ENCODE measurements around the gene RIMBP2. TPM values are rescaled to one million over a fixed set of nuclear protein-coding genes. Genes with fewer than 3 reads are reported as not detected.

The RIMBP2 gene
- polyA plus RNA-seq, 1 of the 3 experiments (the other 2 are of a cell fraction) = 0.90 TPM

DNA sequence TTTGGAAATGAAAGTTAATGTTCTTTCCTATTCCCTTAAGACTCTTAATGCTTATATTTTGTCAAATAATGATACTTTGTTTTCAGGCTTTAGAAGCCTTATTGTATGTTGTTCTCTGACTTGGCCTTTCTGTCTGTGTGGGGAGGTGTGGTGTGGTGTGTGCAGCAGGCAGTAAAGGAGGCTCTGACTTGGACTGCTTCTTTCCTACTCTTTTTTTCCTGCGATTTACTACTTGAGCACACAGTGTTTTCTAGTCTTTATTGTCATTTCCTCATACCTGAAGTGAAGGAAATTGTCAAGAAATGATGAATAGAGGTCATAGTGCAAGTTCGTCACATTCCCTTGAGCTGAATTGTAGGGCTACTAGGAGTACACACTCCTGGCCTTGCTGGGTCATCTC is 351.5 kb downstream of the RIMBP2 start (continued):
- TF ChIP-seq, protein P1, sequence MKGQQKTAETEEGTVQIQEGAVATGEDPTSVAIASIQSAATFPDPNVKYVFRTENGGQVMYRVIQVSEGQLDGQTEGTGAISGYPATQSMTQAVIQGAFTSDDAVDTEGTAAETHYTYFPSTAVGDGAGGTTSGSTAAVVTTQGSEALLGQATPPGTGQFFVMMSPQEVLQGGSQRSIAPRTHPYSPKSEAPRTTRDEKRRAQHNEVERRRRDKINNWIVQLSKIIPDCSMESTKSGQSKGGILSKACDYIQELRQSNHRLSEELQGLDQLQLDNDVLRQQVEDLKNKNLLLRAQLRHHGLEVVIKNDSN (IDR thresholded peaks at IDR 0.05; ENCODE audit: borderline replicate concordance, low read depth) = no peak
- TF ChIP-seq EZH2phosphoT487 (IDR thresholded peaks at IDR 0.05; ENCODE audit: borderline replicate concordance, low read depth) = no peak

DNA sequence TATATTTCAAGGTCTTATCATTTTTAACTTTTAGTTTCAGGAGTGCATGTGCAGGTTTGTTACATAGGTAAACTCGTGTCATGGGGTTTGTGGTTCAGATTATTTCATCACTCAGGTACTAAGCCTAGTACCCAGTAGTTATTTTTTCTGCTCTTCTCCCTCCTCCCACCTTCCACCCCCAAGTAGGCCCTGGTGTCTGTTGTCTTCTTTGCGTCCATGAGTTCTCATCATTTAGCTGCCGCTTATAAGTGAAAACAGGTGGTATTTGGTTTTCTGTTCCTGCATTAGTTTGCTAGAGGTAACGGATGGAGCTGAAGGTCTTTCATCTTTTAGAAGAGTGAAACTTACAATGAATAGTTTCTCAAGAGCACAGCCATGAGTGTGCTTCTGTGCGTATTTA is 354.0 kb downstream of the RIMBP2 start:
- Histone ChIP-seq H3K9me3 (no peaks in the 10 kb centered on the region), H4K20me1 (ENCODE audit: insufficient read depth) (no peaks in the 10 kb centered on the region), H3K4me2 (no peak overlapping the region), H3K9me2 (no peaks in the 10 kb centered on the region), H3K27me3 (ENCODE audit: insufficient read depth) (no peaks in the 10 kb centered on the region), H3K27ac (ENCODE audit: low read depth in 2 of 2, low read length in 1 of 2) (no peak overlapping the region), H3K9ac (no peak overlapping the region), H3K4me3 (ENCODE audit: low read depth in 2 of 2, low read length in 1 of 2) (no peak overlapping the region), H2AFZ (ENCODE audit: low read depth) (no peak overlapping the region), H3K36me3 (replicated peaks in 1 of 2; ENCODE audit: control insufficient read depth in 1 of 2, insufficient read depth in 2 of 2, low read length in 1 of 2) (no peaks in the 10 kb centered on the region), H3F3A (replicated peaks; ENCODE audit: insufficient read depth) (no peaks in the 10 kb centered on the region), H3K79me2 (ENCODE audit: insufficient read depth) (no peaks in the 10 kb centered on the region), H3K4me1 (ENCODE audit: control insufficient read depth in 1 of 2, insufficient read depth in 2 of 2, low read depth in 1 of 2, low read length in 1 of 2) (peaks cover 0 to 4% of the 10 kb centered on the region in 2 experiments; a peak in 1 of 4 replicates)
- ChIA-PET POLR2A (no interaction called here), CTCF (interaction anchor here (1.4 to 1.5 kb wide), 2 partner anchors 10 to 12 kb away, joined by 4 read pairs; no protein-coding TSS in a partner anchor)
- TF ChIP-seq NFIC (IDR thresholded peaks at IDR 0.05; ENCODE audit: borderline replicate concordance) (no peak), SIN3A (IDR thresholded peaks at IDR 0.05; ENCODE audit: borderline replicate concordance, low read depth, low read length) (no peak)
- 53% methylated on average over 5 of the region's 5 CpGs for WGBS (ENCODE audit: low lambda C conversion rate)
- DNase-seq = no peak

DNA sequence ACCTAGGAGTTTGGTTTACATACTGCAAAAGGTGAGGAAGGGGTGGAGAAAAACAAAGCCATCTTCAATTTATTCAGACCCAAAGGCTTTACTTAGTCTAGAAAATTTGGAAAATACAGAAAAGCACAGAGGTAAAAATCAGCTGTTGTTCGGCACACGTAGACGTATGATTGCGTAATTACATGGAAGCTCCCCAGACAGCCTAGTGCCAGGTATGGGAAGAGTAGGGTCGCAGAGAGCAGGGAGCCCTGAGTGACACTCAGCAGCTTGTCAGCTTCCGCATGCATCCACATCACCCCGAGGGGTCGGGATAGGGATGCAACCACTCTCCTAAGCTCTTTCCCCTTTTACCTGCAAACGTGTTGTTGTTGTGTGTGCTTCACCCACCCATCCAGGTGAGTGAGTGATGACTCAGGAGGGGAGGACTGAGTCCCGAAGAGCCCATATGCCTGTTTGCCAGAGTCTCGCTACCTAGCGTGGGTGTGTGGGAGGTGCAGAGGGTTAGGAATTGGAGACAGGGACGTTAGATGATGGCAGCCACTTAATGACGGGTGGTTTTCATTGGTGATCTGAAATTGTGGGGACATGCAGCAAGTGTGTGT is 358.3 kb downstream of the RIMBP2 start:
- no peak overlapping the region for H3K27ac ChIP-seq (ENCODE audit: low read depth in 2 of 2, low read length in 1 of 2)
- no peaks in the 10 kb centered on the region for H3K9me3 ChIP-seq
- no peak for DNase-seq
- ChIA-PET CTCF (interaction anchor here (0.9 to 1.2 kb wide), 3 partner anchors 22 to 316 kb away, joined by 3 to 4 read pairs (median 4); no protein-coding TSS in a partner anchor), POLR2A (no interaction called here)
- no peaks in the 10 kb centered on the region for H3K9me2 ChIP-seq
- no peak overlapping the region for H3K4me2 ChIP-seq
- H3K4me3 ChIP-seq (ENCODE audit: low read depth in 2 of 2, low read length in 1 of 2) = no peak overlapping the region
- H4K20me1 ChIP-seq (ENCODE audit: insufficient read depth) = no peaks in the 10 kb centered on the region
- no peak overlapping the region for H3K9ac ChIP-seq
- no peaks in the 10 kb centered on the region for H3K36me3 ChIP-seq (replicated peaks in 1 of 2; ENCODE audit: control insufficient read depth in 1 of 2, insufficient read depth in 2 of 2, low read length in 1 of 2)
- no peaks in the 10 kb centered on the region for H3K27me3 ChIP-seq (ENCODE audit: insufficient read depth)
- WGBS (ENCODE audit: low lambda C conversion rate) = 48% methylated on average over 14 of the region's 14 CpGs
- no peaks in the 10 kb centered on the region for H3F3A ChIP-seq (replicated peaks; ENCODE audit: insufficient read depth)
- H3K79me2 ChIP-seq (ENCODE audit: insufficient read depth) = no peaks in the 10 kb centered on the region
- TF ChIP-seq JUND (IDR thresholded peaks at IDR 0.05) = no peak
- no peak for TF ChIP-seq NRF1 (IDR thresholded peaks at IDR 0.05; ENCODE audit: low read depth, low read length)
- TF ChIP-seq TCF12 (IDR thresholded peaks at IDR 0.05) = no peak
- TF ChIP-seq SMC3 (IDR thresholded peaks at IDR 0.05; ENCODE audit: low read depth, low read length) = no peak
- no peak for TF ChIP-seq ELF1 (IDR thresholded peaks at IDR 0.05)
- TF ChIP-seq, protein P2, sequence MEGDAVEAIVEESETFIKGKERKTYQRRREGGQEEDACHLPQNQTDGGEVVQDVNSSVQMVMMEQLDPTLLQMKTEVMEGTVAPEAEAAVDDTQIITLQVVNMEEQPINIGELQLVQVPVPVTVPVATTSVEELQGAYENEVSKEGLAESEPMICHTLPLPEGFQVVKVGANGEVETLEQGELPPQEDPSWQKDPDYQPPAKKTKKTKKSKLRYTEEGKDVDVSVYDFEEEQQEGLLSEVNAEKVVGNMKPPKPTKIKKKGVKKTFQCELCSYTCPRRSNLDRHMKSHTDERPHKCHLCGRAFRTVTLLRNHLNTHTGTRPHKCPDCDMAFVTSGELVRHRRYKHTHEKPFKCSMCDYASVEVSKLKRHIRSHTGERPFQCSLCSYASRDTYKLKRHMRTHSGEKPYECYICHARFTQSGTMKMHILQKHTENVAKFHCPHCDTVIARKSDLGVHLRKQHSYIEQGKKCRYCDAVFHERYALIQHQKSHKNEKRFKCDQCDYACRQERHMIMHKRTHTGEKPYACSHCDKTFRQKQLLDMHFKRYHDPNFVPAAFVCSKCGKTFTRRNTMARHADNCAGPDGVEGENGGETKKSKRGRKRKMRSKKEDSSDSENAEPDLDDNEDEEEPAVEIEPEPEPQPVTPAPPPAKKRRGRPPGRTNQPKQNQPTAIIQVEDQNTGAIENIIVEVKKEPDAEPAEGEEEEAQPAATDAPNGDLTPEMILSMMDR (IDR thresholded peaks at IDR 0.05) = no peak
- no peak for TF ChIP-seq FOXM1 (IDR thresholded peaks at IDR 0.05; ENCODE audit: low read depth)
- TF ChIP-seq, protein P3, sequence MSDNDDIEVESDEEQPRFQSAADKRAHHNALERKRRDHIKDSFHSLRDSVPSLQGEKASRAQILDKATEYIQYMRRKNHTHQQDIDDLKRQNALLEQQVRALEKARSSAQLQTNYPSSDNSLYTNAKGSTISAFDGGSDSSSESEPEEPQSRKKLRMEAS (IDR thresholded peaks at IDR 0.05; ENCODE audit: low read depth) = no peak
- TF ChIP-seq RFX5 (IDR thresholded peaks at IDR 0.05; ENCODE audit: low read length) = no peak
- no peak for TF ChIP-seq GABPA (IDR thresholded peaks at IDR 0.05; ENCODE audit: low read depth)
- no peak overlapping the region for H2AFZ ChIP-seq (ENCODE audit: low read depth)
- peaks cover 0 to 3% of the 10 kb centered on the region in 2 experiments; a peak in 1 of 4 replicates for H3K4me1 ChIP-seq (ENCODE audit: control insufficient read depth in 1 of 2, insufficient read depth in 2 of 2, low read depth in 1 of 2, low read length in 1 of 2)

Data from SK-N-SH (cell line).